Suprapubic skin (tissue), 4 donors: Measurements from ENCODE around the gene LZTR1. TPM values are rescaled to one million over a fixed set of nuclear protein-coding genes. Genes with fewer than 3 reads are reported as not detected.

Source experiments
- DNase-seq, 2 donors: peaks; one replicate each; pipeline ENCODE4 v3.0.0-alpha.2; 2019; ENCODE audit warnings: low spot score in 2 of 2
- H3K27ac ChIP-seq: fragments of 200-600 bp; sonication (generic); one replicate; pipeline ENCODE4 v1.5.1; 2019
- H3K27me3 ChIP-seq: fragments of 200-600 bp; sonication (generic); one replicate; pipeline ENCODE4 v1.5.1; 2019
- H3K36me3 ChIP-seq: fragments of 200-600 bp; sonication (generic); one replicate; pipeline ENCODE4 v1.5.1; 2019
- H3K4me1 ChIP-seq: fragments of 200-600 bp; sonication (generic); one replicate; pipeline ENCODE4 v1.5.1; 2019
- H3K4me3 ChIP-seq: fragments of 200-600 bp; sonication (generic); one replicate; pipeline ENCODE4 v1.5.1; 2019; ENCODE audit warnings: mild to moderate bottlenecking
- H3K9me3 ChIP-seq: fragments of 200-600 bp; sonication (generic); one replicate; pipeline ENCODE4 v1.5.1; 2019
- CTCF ChIP-seq, 2 donors: fragments of 200-600 bp in 1 of 2; fragments of 450-650 bp in 1 of 2; sonication (generic) in 1 of 2; IDR thresholded peaks; one replicate each; pipeline ENCODE4 v1.5.1; 2016 to 2019; ENCODE audit warnings: antibody characterized with exemption in 2 of 2, mild to moderate bottlenecking in 1 of 2, moderate library complexity in 1 of 2
- EP300 ChIP-seq: sonication (generic); formaldehyde crosslinking; IDR thresholded peaks from one replicate; pipeline ENCODE4 v1.6.1; 2017; ENCODE audit warnings: antibody characterized with exemption
- POLR2A ChIP-seq, 2 donors: fragments of 450-650 bp; IDR thresholded peaks; one replicate each; pipeline ENCODE4 v1.6.1; 2017; ENCODE audit warnings: antibody characterized with exemption in 2 of 2, mild to moderate bottlenecking in 2 of 2, moderate library complexity in 2 of 2
- POLR2AphosphoS5 ChIP-seq, 3 donors: sonication (generic); formaldehyde crosslinking; IDR thresholded peaks; one replicate each; pipeline ENCODE4 v1.6.1; 2017; ENCODE audit warnings: antibody characterized with exemption in 3 of 3
- WGBS: methylation state at CpG from one replicate; pipeline ENCODE4 v1.1.5; 2018; 5-methylcytosine and 5-hydroxymethylcytosine counted together
- total RNA-seq, 4 donors: library from RNA; depleted of rRNA; stranded (reverse); fragments of >200 nt; gene quantifications; one replicate each; pipeline ENCODE4 v1.1.0, GENCODE V29; 2016

The LZTR1 gene
- total RNA-seq, 4 donors from 2014 or later = 29.3 to 75.6 (median 46.9) TPM

DNA sequence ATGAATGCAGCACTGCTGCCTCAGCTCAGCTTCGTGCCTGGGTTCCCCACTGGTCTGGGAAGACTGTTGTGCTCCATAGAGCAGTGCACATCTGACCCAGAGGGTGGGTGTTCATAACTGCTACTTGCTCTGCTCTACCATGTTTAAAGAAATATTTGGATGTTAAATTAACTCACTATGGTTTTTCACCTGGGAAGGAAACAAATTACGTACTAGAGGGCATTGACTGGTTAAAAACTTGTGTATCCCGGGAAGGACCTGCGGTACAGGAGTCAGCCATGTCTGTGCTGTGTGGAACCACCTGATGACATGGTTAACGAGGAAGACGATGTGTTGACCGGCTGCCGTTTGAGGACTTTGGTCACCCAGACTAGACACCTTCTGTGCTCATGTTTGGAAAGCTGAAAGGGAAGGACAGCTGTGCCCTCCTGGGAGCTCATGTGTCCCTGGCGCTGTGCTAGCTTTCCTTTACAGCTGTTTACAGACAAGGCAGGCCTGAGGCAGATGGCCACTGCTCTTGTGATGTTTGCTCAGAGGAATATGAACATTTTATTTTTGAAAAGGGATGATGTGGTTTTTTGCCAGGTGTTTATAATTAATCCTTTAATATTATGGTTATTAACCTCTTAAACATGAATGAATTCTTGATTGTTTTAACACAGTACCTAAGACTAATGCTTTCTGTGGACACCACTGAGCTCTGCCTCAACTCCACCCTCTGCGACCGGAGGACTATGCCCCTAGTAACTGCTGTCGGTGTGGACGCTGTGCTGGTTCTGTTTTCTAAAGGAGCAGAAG is 29.4 kb upstream of the LZTR1 start:
- Histone ChIP-seq H3K4me3 (no peak overlapping the region), H3K36me3 (peaks cover 37% of the 10 kb centered on the region), H3K27me3 (no peaks in the 10 kb centered on the region), H3K27ac (no peak overlapping the region), H3K4me1 (peaks cover 47% of the 10 kb centered on the region), H3K9me3 (no peaks in the 10 kb centered on the region)
- 87% methylated on average over 13 of the region's 13 CpGs for WGBS
- TF ChIP-seq POLR2A (IDR thresholded peaks at IDR 0.05) = no peak
- TF ChIP-seq CTCF (IDR thresholded peaks at IDR 0.05) = no peak
- no peak for TF ChIP-seq POLR2AphosphoS5 (IDR thresholded peaks at IDR 0.05)
- no peak for DNase-seq

DNA sequence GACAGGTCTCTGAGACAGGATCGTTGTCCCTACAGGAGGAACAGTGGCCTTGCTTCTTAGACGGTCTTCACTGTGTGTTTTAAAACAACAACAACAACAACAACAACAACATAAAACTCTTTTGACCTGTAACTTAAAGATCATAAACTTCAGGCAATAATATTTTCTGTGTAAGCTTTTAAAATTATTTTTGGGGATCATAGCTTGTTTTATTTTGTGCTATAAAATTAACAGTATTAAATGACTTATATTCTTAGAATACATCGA is 28.8 kb upstream of the LZTR1 start:
- H3K27ac ChIP-seq = peak overlapping the region; percentile 48
- H3K4me3 ChIP-seq = no peak overlapping the region
- 72% methylated on average over 3 of the region's 3 CpGs for WGBS
- no peak for DNase-seq
- TF ChIP-seq POLR2A (IDR thresholded peaks at IDR 0.05) = no peak
- TF ChIP-seq CTCF (IDR thresholded peaks at IDR 0.05) = no peak
- TF ChIP-seq POLR2AphosphoS5 (IDR thresholded peaks at IDR 0.05) = no peak
- TF ChIP-seq EP300 = no peak
- no peaks in the 10 kb centered on the region for H3K27me3 ChIP-seq
- peaks cover 37% of the 10 kb centered on the region for H3K36me3 ChIP-seq
- H3K4me1 ChIP-seq = peaks cover 53% of the 10 kb centered on the region
- no peaks in the 10 kb centered on the region for H3K9me3 ChIP-seq

GRCh38 chr22:20953668-20954500 is 28.2 kb upstream of the LZTR1 start:
- Histone ChIP-seq H3K4me3 (no peak overlapping the region), H3K27me3 (no peaks in the 10 kb centered on the region), H3K36me3 (peaks cover 37% of the 10 kb centered on the region), H3K4me1 (peaks cover 55% of the 10 kb centered on the region), H3K9me3 (no peaks in the 10 kb centered on the region), H3K27ac (peak overlapping the region; percentile 48)
- TF ChIP-seq CTCF (IDR thresholded peaks at IDR 0.05) (no peak), POLR2AphosphoS5 (IDR thresholded peaks at IDR 0.05) (no peak), POLR2A (IDR thresholded peaks at IDR 0.05) (no peak), EP300 (no peak)
- no peak for DNase-seq
- 79% methylated on average over 8 of the region's 8 CpGs for WGBS

GRCh38 chr22:20955548-20955947 is 26.5 kb upstream of the LZTR1 start:
- H3K27me3 ChIP-seq = no peaks in the 10 kb centered on the region
- H3K27ac ChIP-seq = no peak overlapping the region
- peaks cover 52% of the 10 kb centered on the region for H3K4me1 ChIP-seq
- no peak for DNase-seq
- no peak for TF ChIP-seq CTCF (IDR thresholded peaks at IDR 0.05)
- TF ChIP-seq POLR2A (IDR thresholded peaks at IDR 0.05) = no peak
- TF ChIP-seq POLR2AphosphoS5 (IDR thresholded peaks at IDR 0.05) = no peak
- no peak for TF ChIP-seq EP300
- WGBS = 83% methylated on average over 7 of the region's 7 CpGs
- peaks cover 26% of the 10 kb centered on the region for H3K36me3 ChIP-seq
- H3K4me3 ChIP-seq = no peak overlapping the region
- no peaks in the 10 kb centered on the region for H3K9me3 ChIP-seq
